ENCODE measurements around the gene BCL6B.
"Not testable (repeated sequence)": the region's sequence is repeated elsewhere in the genome, so short reads cannot be mapped to it uniquely, and the experiment has no call there.

The BCL6B gene

DNA sequence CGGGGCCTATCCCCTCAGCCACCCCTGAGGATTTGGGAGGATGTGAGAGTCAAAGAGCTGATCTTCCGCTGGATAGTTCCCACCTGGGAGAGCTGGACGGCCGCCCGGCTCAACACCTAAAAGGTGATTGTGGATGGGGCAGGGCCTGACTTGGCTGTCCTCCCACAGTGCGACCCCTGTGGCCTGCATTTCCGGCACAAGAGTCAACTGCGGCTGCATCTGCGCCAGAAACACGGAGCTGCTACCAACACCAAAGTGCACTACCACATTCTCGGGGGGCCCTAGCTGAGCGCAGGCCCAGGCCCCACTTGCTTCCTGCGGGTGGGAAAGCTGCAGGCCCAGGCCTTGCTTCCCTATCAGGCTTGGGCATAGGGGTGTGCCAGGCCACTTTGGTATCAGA is 4.5 kb downstream of the BCL6B start:
- no peak for DNase-seq (ENCODE audit: low spot score)

DNA sequence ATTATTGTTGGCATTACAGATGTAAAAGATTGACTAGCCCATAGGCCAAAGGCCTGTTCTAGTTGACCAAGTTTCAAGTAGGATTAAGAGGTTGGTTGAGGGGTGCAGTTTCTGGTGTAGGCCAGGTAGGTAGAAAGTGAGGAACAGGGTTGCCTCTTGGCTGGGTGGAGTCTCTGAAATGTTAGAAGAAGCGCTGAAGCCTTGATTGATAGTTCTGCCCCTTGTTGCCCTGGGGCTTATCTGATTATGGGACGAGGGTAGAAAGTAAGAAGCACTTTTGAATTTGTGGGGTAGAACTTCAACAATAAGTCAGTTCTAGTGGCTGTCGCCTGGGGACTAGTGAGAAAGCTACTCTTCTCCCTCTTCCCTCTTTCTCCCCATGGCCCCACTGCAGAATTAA is 6.2 kb downstream of the BCL6B start:
- DNase-seq (ENCODE audit: low spot score) = no peak

- DNase-seq (ENCODE audit: low spot score) = no peak
Observed at GRCh38 chr17:7029659-7030058, 6.8 kb downstream of the BCL6B start.

DNA sequence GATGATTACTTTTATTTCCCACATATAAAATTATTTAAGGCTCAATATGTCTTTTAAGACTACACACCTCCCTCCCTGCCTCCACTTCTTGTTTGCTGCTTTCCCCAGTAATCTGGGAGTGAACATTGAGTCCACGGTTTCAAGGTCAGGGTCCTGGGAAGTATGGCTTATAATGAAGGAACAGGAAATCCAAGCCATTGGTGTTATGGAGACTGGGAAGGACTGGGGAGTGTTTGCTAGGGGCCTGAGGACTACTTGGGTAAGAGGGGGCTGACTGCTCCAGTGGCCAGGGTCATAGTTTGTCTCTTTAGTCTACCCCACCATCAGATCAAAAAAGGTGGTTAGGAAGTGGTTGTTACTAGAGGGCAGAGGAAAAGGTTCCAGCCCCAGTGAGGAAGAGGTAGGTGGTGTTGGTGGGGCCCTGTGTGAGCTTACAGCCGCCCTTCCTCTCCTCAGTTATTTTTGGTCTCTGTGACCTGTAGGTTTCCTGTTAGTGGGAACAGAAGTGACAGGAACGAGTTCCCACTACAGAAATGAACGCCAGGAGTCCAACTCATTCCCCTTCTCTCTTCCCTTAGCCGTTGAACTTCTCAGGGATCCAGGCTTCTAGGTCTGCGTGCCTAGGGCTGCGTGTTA is 12.2 kb downstream of the BCL6B start:
- no peak for DNase-seq (ENCODE audit: low spot score)

GRCh38 chr17:7035591-7036368 is 12.9 kb downstream of the BCL6B start, which contains the start of gene SLC16A13:
TSS of gene SLC16A13 (plus strand) at chr17:7036015. CDS start at chr17:7036383, 368 bp downstream.
- DNase-seq (ENCODE audit: low spot score) = peak; percentile 93

- DNase-seq (ENCODE audit: low spot score) = no peak
Observed at GRCh38 chr17:7038025-7038862, 15.4 kb downstream of the BCL6B start.

- no peak for DNase-seq (ENCODE audit: low spot score)
Observed at GRCh38 chr17:7039832-7040231, 17.0 kb downstream of the BCL6B start.

DNA sequence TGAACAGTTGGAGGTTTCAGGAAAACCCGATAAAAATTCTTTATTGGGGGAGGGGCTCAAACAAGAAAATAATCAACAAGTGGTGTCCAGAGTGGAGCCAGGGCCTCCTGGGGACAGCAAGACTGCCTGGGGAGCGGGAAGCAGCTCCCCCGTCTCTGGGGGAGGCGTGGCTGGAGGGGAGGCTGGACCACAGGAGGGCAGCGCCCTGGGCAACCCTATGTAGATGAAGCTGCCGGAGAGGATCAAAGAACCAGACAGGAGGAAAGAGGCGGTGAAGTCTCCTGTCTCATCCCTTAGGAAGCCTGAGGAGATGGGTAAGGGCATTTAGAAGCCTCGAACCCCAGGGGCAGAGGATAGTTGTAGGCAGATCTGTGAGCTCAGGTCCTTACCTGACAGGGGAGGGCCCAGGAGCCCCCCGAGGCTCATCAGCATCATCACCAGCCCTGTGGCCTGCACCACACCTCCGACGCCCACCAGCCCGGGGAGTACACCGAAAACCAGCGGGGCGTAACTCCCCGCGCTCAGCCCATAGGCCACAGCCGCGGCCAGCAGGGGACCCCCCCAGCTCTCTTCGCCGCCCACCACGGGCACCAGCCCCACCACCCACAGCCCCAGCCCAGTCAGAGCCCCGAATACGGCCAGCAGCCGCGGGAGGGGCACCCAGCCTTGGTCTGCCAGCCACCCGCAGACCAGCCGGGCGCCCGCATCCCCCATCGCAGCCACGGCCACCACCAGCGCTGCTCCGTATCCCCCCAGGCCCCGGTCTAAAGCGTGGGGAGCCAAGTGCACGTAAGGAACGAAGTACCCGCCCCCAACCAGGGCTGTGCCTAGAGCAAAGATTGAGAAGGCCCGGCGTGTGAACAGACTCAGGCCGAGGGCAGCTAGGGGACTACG is 19.0 kb downstream of the BCL6B start:
- DNase-seq (ENCODE audit: low spot score) = no peak

DNA sequence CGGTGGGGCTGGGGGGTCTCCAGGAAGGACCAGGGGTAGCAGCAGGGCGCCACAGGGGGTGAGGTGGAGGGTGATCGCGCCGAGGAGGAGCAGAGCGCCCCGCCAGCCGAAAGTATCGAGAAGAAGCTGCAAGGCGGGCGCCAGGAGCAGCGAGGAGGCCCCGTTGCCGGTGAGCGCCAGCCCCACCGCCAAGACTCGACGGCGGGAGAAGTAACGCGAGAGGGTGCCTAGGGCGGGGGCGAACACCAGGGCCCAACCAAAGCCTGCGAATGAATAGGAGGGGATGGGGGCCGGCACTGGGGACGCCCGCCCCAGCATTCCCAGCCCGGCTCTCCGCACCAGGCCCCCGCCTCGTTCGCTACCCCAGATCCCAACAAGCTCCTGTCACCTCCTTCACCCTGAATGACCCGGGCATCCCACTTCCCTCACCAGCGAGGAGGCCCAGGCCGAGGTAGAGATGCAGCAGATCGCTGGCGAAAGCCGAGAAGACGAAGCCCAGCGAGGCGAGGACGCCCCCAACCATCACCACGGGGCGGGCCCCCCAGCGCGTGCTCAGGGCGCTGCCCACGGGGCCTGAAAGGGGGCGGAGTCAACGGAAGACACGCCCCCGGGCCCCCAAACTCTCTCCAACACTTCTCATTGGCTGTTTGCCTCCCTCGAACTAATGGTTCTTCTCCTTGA is 19.8 kb downstream of the BCL6B start:
- no peak for DNase-seq (ENCODE audit: low spot score)

- DNase-seq (ENCODE audit: low spot score) = no peak
Observed at GRCh38 chr17:7043182-7043496, 20.3 kb downstream of the BCL6B start.

GRCh38 chr17:7043497-7044198 is 20.8 kb downstream of the BCL6B start, which contains the start of gene SLC16A11:
TSS of gene SLC16A11 (minus strand) at chr17:7044092. CDS start at chr17:7043513, 579 bp downstream.
- no peak for DNase-seq (ENCODE audit: low spot score)

DNA sequence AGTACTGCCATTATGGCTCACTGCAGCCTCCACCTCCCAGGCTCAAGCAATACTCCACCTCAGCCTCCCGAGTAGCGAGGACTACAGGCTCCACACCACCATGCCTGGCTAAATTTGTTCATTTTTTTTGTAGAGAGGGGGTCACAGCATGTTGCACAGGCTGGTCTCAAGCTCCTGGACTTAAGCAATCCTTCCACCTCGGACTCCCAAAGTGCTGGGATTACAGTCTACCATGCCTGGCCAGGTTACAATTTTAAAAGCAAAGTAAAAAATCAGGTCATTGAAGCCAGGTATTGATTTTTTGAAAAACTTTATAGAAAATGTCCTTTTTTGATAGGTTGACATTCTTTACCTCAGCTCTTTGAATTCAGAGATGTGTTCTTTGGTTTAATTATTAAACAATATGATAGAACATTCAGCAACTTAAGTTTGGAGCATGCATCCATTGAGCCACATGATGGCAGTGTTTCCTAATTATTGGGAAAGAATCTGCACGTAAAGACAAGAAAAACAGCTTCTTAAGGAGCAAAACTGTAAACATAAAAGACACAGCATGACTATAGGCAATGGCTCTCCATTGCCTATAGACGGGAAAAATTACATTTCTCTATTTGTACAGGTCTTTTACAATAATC is 22.8 kb downstream of the BCL6B start:
- DNase-seq (ENCODE audit: low spot score) = peak; percentile 74

DNA sequence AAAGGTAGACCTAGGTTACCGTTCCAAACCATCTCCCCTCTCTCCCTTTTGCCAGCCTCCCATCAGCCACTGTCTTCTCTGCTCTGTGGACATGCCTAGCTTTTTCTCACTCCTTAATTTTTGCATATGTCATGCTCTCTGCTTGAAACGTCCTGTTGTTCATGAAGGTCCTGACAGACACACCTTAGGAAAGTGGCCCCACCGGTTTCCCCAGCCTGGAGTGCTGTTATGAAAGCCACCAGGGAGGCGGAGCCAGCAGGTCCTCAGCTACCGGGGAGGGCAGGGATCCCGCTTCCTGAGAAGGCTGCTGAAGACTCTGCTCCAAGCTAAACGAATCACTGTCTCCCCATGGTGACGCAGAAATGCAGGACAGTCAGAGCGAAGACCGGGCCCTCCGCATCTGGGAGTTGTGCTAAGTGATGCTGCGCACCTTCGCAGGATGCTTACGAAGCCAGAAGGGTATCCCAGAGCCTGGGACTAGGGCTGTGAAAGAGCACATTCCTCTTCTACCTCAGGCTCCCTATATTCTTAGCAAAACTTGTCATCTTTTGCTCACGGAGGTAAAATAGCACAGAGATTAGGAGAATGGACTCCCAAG is 23.4 kb downstream of the BCL6B start:
- DNase-seq (ENCODE audit: low spot score) = no peak

DNA sequence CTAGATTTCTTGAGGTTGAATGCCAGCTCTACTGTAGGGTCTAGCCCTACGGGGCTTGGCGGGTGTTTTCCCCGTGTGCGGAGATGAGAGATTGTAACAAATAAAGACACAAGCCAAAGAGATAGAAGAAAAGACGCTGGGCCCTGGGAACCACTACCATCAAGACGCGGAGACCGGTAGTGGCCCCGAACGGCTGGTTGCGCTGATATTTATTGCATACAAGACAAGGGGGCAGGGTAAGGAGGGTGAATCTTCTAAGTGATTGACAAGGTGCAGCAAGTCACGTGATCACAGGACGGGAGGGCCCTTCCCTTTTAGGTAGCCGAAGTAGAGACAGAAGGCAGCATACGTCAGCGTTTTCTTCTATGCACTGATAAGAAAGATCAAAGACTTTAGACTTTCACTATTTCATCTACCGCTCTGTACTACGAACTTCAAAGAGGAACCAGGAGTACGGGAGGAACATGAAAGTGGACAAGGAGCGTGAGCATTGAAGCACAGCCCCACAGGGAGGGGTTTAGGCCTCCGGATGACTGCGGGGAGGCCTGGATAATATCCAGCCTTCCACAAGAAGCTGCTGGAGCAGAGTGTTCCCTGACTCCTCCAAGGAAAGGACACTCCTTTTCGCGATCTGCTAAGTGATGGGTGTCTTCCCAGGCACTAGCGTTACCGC is 24.0 kb downstream of the BCL6B start:
- DNase-seq (ENCODE audit: low spot score) = not testable (repeated sequence)

GRCh38 chr17:7047566-7047965 is 24.7 kb downstream of the BCL6B start:
- DNase-seq (ENCODE audit: low spot score) = no peak

GRCh38 chr17:7048968-7049367 is 26.1 kb downstream of the BCL6B start:
- peak; percentile 33 for DNase-seq (ENCODE audit: low spot score)

DNA sequence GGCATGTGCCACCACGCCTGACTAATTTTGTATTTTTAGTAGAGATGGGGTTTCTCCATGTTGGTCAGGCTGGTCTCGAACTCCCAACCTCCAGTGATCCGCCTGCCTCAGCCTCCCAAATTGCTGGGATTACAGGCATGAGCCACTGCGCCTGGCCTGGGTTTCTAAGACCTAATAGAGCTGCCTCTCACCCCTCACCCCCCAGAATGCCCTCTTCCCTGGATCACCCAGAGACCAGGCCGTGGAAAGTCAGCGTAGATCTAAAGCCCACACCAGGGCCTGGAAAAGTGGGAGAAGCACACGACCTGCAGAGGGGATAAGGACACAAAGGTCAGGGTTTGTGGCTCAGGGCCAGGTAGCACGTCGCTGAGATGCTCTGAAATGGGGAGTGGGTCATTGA is 27.7 kb downstream of the BCL6B start:
- DNase-seq (ENCODE audit: low spot score) = not testable (repeated sequence)

DNA sequence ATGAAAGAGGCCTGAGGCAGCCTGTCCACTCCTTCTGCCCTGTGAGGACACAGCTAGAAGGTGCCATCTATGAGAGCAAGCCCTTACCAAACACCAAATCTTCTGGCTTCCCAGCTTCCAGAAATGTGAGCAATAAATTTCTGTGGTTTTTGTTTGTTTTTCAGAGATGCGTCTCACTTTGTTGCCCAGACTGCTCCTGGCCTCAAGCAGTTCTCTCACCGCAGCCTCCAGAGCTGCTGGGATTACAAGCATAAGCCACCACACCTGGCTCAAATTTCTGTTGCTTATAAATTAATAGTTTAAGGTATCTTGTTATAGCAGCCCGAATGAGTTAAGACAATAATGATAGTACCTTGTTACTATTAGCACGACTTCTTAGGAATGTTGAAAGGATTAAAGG is 33.5 kb downstream of the BCL6B start:
- no peak for DNase-seq (ENCODE audit: low spot score)

- no peak for DNase-seq (ENCODE audit: low spot score)
Observed at GRCh38 chr17:7058831-7059447, 36.1 kb downstream of the BCL6B start.

All from COLO829 (cell line).